KOPT-K1 (cell line): ENCODE results near the gene FKBP1B.
"Not testable (repeated sequence)": the region's sequence is repeated elsewhere in the genome, so short reads cannot be mapped to it uniquely, and the experiment has no call there.

Experiments used
- H3K27ac ChIP-seq: fragments of 200-600 bp; sonication (generic); 2 replicates; pipeline ENCODE4 v1.5.1; 2016; ENCODE audit warnings: antibody characterized with exemption, mild to moderate bottlenecking, low read depth, low read length; ENCODE audit not compliant: poor library complexity, severe bottlenecking
- H3K36me3 ChIP-seq: fragments of 200-600 bp; sonication (generic); 2 replicates; pipeline ENCODE4 v1.5.1; 2017; ENCODE audit warnings: antibody characterized with exemption, mild to moderate bottlenecking, low read length, moderate library complexity; ENCODE audit not compliant: insufficient read depth
- H3K9me3 ChIP-seq: fragments of 200-600 bp; sonication (generic); 2 replicates; pipeline ENCODE4 v1.5.1; 2017; ENCODE audit warnings: antibody characterized with exemption, low read length, mild to moderate bottlenecking; ENCODE audit not compliant: insufficient read depth, poor library complexity, severe bottlenecking

The FKBP1B gene

GRCh38 chr2:24095171-24095677 is 45.7 kb downstream of the FKBP1B start:
- H3K9me3 ChIP-seq, H3K27ac ChIP-seq, H3K36me3 ChIP-seq: not testable (repeated sequence)

GRCh38 chr2:24100732-24101131 is 51.2 kb downstream of the FKBP1B start:
- not testable (repeated sequence) for H3K36me3 ChIP-seq, H3K9me3 ChIP-seq, H3K27ac ChIP-seq

GRCh38 chr2:24101992-24102391 is 52.5 kb downstream of the FKBP1B start:
- Histone ChIP-seq H3K36me3 (no peaks in the 10 kb centered on the region), H3K27ac (no peak overlapping the region), H3K9me3 (peaks cover 6% of the 10 kb centered on the region)

GRCh38 chr2:24102677-24103076 is 53.1 kb downstream of the FKBP1B start:
- Histone ChIP-seq H3K36me3 (no peaks in the 10 kb centered on the region), H3K9me3 (peaks cover 6% of the 10 kb centered on the region), H3K27ac (no peak overlapping the region)

- Histone ChIP-seq H3K27ac (no peak overlapping the region), H3K9me3 (peaks cover 6% of the 10 kb centered on the region), H3K36me3 (no peaks in the 10 kb centered on the region)
Observed at GRCh38 chr2:24104110-24104650, 54.6 kb downstream of the FKBP1B start.

- Histone ChIP-seq H3K9me3 (peaks cover 6% of the 10 kb centered on the region), H3K27ac (no peak overlapping the region), H3K36me3 (no peaks in the 10 kb centered on the region)
Observed at GRCh38 chr2:24104906-24105305, 55.4 kb downstream of the FKBP1B start.

- no peaks in the 10 kb centered on the region for H3K36me3 ChIP-seq
- no peak overlapping the region for H3K27ac ChIP-seq
Observed at GRCh38 chr2:24105816-24106215, 56.3 kb downstream of the FKBP1B start.

GRCh38 chr2:24106786-24107185 is 57.2 kb downstream of the FKBP1B start:
- Histone ChIP-seq H3K27ac (no peak overlapping the region), H3K9me3 (peaks cover 6% of the 10 kb centered on the region), H3K36me3 (no peaks in the 10 kb centered on the region)

More at GRCh38 chr2:24105816-24106215, 56.3 kb downstream of the FKBP1B start:
- peaks cover 6% of the 10 kb centered on the region for H3K9me3 ChIP-seq

- Histone ChIP-seq H3K9me3 (peaks cover 6% of the 10 kb centered on the region), H3K36me3 (no peaks in the 10 kb centered on the region), H3K27ac (no peak overlapping the region)
Observed at GRCh38 chr2:24107336-24107735, 57.8 kb downstream of the FKBP1B start.

- not testable (repeated sequence) for H3K36me3 ChIP-seq, H3K27ac ChIP-seq, H3K9me3 ChIP-seq
Observed at GRCh38 chr2:24109431-24109830, 59.9 kb downstream of the FKBP1B start.

GRCh38 chr2:24110660-24111303 is 61.2 kb downstream of the FKBP1B start:
- no peaks in the 10 kb centered on the region for H3K36me3 ChIP-seq
- H3K9me3 ChIP-seq = peaks cover 6% of the 10 kb centered on the region
- H3K27ac ChIP-seq = no peak overlapping the region

- Histone ChIP-seq H3K9me3 (peaks cover 6% of the 10 kb centered on the region), H3K36me3 (no peaks in the 10 kb centered on the region), H3K27ac (no peak overlapping the region)
Observed at GRCh38 chr2:24111407-24111901, 61.9 kb downstream of the FKBP1B start.
